Measurements from ENCODE around the gene HPSE2.

HPSE2 gene

GRCh38 chr10:98951269-98952000, 284.2 kb downstream of the HPSE2 start:
- Histone ChIP-seq H3K27me3 (ENCODE audit: insufficient read depth, low read length, poor library complexity) (no peaks in the 10 kb centered on the region), H3K4me2 (ENCODE audit: insufficient read depth, low read length) (no peak overlapping the region), H3K4me1 (ENCODE audit: insufficient read depth, low read length) (no peaks in the 10 kb centered on the region), H3K9ac (ENCODE audit: low read depth, low read length) (no peak overlapping the region), H3K79me2 (ENCODE audit: insufficient read depth, low read length) (no peaks in the 10 kb centered on the region), H3K4me3 (ENCODE audit: low read depth in 1 of 2, low read length in 2 of 2) (no peak overlapping the region), H3K9me3 (ENCODE audit: insufficient read depth, low read length, severe bottlenecking) (no peaks in the 10 kb centered on the region), H2AFZ (ENCODE audit: low read depth, low read length) (no peak overlapping the region), H3K27ac (ENCODE audit: low read length) (no peak overlapping the region), H4K20me1 (ENCODE audit: insufficient read depth, low read length) (no peaks in the 10 kb centered on the region), H3K36me3 (ENCODE audit: insufficient read depth, low read length) (no peaks in the 10 kb centered on the region)
- no peak for DNase-seq
- no peak for TF ChIP-seq EZH2 (IDR thresholded peaks at IDR 0.05; ENCODE audit: borderline replicate concordance, low read depth, low read length, severe bottlenecking)
- TF ChIP-seq, protein P1, sequence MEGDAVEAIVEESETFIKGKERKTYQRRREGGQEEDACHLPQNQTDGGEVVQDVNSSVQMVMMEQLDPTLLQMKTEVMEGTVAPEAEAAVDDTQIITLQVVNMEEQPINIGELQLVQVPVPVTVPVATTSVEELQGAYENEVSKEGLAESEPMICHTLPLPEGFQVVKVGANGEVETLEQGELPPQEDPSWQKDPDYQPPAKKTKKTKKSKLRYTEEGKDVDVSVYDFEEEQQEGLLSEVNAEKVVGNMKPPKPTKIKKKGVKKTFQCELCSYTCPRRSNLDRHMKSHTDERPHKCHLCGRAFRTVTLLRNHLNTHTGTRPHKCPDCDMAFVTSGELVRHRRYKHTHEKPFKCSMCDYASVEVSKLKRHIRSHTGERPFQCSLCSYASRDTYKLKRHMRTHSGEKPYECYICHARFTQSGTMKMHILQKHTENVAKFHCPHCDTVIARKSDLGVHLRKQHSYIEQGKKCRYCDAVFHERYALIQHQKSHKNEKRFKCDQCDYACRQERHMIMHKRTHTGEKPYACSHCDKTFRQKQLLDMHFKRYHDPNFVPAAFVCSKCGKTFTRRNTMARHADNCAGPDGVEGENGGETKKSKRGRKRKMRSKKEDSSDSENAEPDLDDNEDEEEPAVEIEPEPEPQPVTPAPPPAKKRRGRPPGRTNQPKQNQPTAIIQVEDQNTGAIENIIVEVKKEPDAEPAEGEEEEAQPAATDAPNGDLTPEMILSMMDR (IDR thresholded peaks at IDR 0.05; ENCODE audit: borderline replicate concordance, extremely low read depth, low read length, poor library complexity, severe bottlenecking) = no peak
- ATAC-seq (ENCODE audit: insufficient read depth, low read depth) = no peak

DNA sequence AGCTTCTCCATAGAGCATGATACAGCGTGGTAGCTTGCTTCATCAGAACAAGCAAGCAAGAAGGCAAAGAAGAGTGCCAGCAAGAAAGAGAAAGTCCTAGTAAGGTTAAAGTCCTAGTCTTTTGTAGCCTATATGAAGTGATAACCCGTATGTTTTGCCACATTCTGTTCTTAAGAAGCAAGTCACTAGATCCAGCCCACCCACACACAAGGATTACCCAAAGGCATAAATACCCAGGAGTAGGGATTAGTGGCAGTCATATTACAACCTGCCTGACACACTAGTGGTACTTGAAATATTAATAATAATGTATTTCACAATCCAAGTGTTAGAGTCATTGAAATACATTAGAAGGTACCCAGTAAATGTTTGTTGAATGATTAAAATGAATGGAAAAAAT, 285.5 kb downstream of the HPSE2 start:
- H2AFZ ChIP-seq (ENCODE audit: low read depth, low read length) = no peak overlapping the region
- DNase-seq (no peak), ATAC-seq (ENCODE audit: insufficient read depth, low read depth) (no peak)
- H3K4me2 ChIP-seq (ENCODE audit: insufficient read depth, low read length) = no peak overlapping the region
- TF ChIP-seq, protein P1 (IDR thresholded peaks at IDR 0.05; ENCODE audit: borderline replicate concordance, extremely low read depth, low read length, poor library complexity, severe bottlenecking) = no peak
- TF ChIP-seq EZH2 (IDR thresholded peaks at IDR 0.05; ENCODE audit: borderline replicate concordance, low read depth, low read length, severe bottlenecking) = no peak
- H3K27me3 ChIP-seq (ENCODE audit: insufficient read depth, low read length, poor library complexity) = no peaks in the 10 kb centered on the region
- no peaks in the 10 kb centered on the region for H3K79me2 ChIP-seq (ENCODE audit: insufficient read depth, low read length)
- H3K27ac ChIP-seq (ENCODE audit: low read length) = no peak overlapping the region
- no peaks in the 10 kb centered on the region for H3K4me1 ChIP-seq (ENCODE audit: insufficient read depth, low read length)
- H3K9ac ChIP-seq (ENCODE audit: low read depth, low read length) = no peak overlapping the region
- H4K20me1 ChIP-seq (ENCODE audit: insufficient read depth, low read length) = no peaks in the 10 kb centered on the region
- no peak overlapping the region for H3K4me3 ChIP-seq (ENCODE audit: low read depth in 1 of 2, low read length in 2 of 2)
- H3K36me3 ChIP-seq (ENCODE audit: insufficient read depth, low read length) = no peaks in the 10 kb centered on the region
- H3K9me3 ChIP-seq (ENCODE audit: insufficient read depth, low read length, severe bottlenecking) = no peaks in the 10 kb centered on the region

- H4K20me1 ChIP-seq (ENCODE audit: insufficient read depth, low read length) = no peaks in the 10 kb centered on the region
- H2AFZ ChIP-seq (ENCODE audit: low read depth, low read length) = no peak overlapping the region
- H3K4me1 ChIP-seq (ENCODE audit: insufficient read depth, low read length) = no peaks in the 10 kb centered on the region
- H3K9me3 ChIP-seq (ENCODE audit: insufficient read depth, low read length, severe bottlenecking) = no peaks in the 10 kb centered on the region
- no peaks in the 10 kb centered on the region for H3K36me3 ChIP-seq (ENCODE audit: insufficient read depth, low read length)
- TF ChIP-seq, protein P1 (IDR thresholded peaks at IDR 0.05; ENCODE audit: borderline replicate concordance, extremely low read depth, low read length, poor library complexity, severe bottlenecking) = no peak
- TF ChIP-seq EZH2 (IDR thresholded peaks at IDR 0.05; ENCODE audit: borderline replicate concordance, low read depth, low read length, severe bottlenecking) = no peak
- H3K4me3 ChIP-seq (ENCODE audit: low read depth in 1 of 2, low read length in 2 of 2) = no peak overlapping the region
- no peak for DNase-seq
- no peak for ATAC-seq (ENCODE audit: insufficient read depth, low read depth)
- no peaks in the 10 kb centered on the region for H3K79me2 ChIP-seq (ENCODE audit: insufficient read depth, low read length)
- no peaks in the 10 kb centered on the region for H3K27me3 ChIP-seq (ENCODE audit: insufficient read depth, low read length, poor library complexity)
- no peak overlapping the region for H3K9ac ChIP-seq (ENCODE audit: low read depth, low read length)
- H3K27ac ChIP-seq (ENCODE audit: low read length) = no peak overlapping the region
- H3K4me2 ChIP-seq (ENCODE audit: insufficient read depth, low read length) = no peak overlapping the region
These were observed 286.3 kb downstream of the HPSE2 start for GRCh38 chr10:98949306-98949705.

Data from DND-41 (cell line).